ENCODE results near the gene MAP3K19.

The MAP3K19 gene

GRCh38 chr2:135029481-135030134 is 17.6 kb downstream of the MAP3K19 start:
- no peak for DNase-seq (ENCODE audit: low read depth)
- no peak overlapping the region for H3K4me3 ChIP-seq (ENCODE audit: low read length)
- TF ChIP-seq CTCF (conservative IDR thresholded peaks at IDR 0.05; ENCODE audit: low read length) = no peak

- no peak overlapping the region for H3K4me3 ChIP-seq (ENCODE audit: low read length)
- TF ChIP-seq CTCF (conservative IDR thresholded peaks at IDR 0.05; ENCODE audit: low read length) = no peak
- no peak for DNase-seq (ENCODE audit: low read depth)
These were observed 23.3 kb downstream of the MAP3K19 start for GRCh38 chr2:135023886-135024485.

- DNase-seq (ENCODE audit: low read depth) = no peak
- TF ChIP-seq CTCF (conservative IDR thresholded peaks at IDR 0.05; ENCODE audit: low read length) = no peak
- no peak overlapping the region for H3K4me3 ChIP-seq (ENCODE audit: low read length)
These were observed 24.0 kb downstream of the MAP3K19 start for GRCh38 chr2:135022952-135023880.

- no peak for DNase-seq (ENCODE audit: low read depth)
- no peak for TF ChIP-seq CTCF (conservative IDR thresholded peaks at IDR 0.05; ENCODE audit: low read length)
- no peak overlapping the region for H3K4me3 ChIP-seq (ENCODE audit: low read length)
These were observed 25.6 kb downstream of the MAP3K19 start for GRCh38 chr2:135021618-135022017.

- DNase-seq (ENCODE audit: low read depth) = no peak
- TF ChIP-seq CTCF (conservative IDR thresholded peaks at IDR 0.05; ENCODE audit: low read length) = no peak
- H3K4me3 ChIP-seq (ENCODE audit: low read length) = no peak overlapping the region
These were observed 35.6 kb downstream of the MAP3K19 start for GRCh38 chr2:135011633-135012032.

- no peak for DNase-seq (ENCODE audit: low read depth)
- H3K4me3 ChIP-seq (ENCODE audit: low read length) = no peak overlapping the region
- TF ChIP-seq CTCF (conservative IDR thresholded peaks at IDR 0.05; ENCODE audit: low read length) = no peak
These were observed 36.9 kb downstream of the MAP3K19 start for GRCh38 chr2:135010200-135010942.

Measured in AG10803 (cell line).